NCI-H1048 (cell line): ENCODE results near the gene PNLIPRP3.

Experiments
- DNase-seq: peaks from one replicate; lab custom pipeline; 2025; lab: John Stamatoyannopoulos, UW

PNLIPRP3 gene

GRCh38 chr10:116510565-116510964 is 82.9 kb downstream of the PNLIPRP3 start:
- DNase-seq: no peak

DNA sequence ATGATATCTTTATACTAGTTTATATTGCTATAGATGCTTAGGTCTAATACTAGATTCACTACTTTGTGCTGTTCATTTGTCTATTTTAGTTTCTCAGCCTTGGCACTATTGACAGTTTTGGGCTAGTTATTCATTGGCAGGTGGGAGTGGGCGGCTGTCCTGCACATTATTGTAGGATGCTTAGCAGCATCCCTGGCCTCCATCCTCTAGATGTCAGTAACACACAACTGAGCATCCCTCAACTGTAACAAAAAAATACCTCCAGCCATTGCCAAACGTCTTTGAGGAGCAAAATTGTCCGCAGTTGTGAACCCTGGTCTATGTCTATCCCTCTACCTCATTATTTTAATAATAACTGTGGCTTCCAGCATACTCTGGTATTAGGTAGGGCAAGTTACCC is 83.7 kb downstream of the PNLIPRP3 start:
- DNase-seq: no peak

GRCh38 chr10:116521424-116522290 is 94.0 kb downstream of the PNLIPRP3 start:
- DNase-seq: no peak

- no peak for DNase-seq
Measured at GRCh38 chr10:116522803-116523381, 95.2 kb downstream of the PNLIPRP3 start.

GRCh38 chr10:116524736-116525135 is 97.1 kb downstream of the PNLIPRP3 start:
- DNase-seq: no peak

GRCh38 chr10:116526219-116526618 is 98.6 kb downstream of the PNLIPRP3 start:
- DNase-seq: no peak
